ENCODE results near the gene NEK1. TPM values are rescaled to one million over a fixed set of nuclear protein-coding genes. Genes with fewer than 3 reads are reported as not detected.

Gene NEK1
- total and polyA plus RNA-seq, 2 of the 8 experiments (the other 6 are each of a cell fraction or from before 2014, with no cell fraction given), result 3.9 to 11.7 TPM

- no peaks in the 10 kb centered on the region; a peak in 1 of 8 replicates for H3K36me3 ChIP-seq (ENCODE audit: control insufficient read depth in 2 of 4, insufficient read depth in 4 of 4, low read length in 3 of 4)
- H2BK15ac ChIP-seq (ENCODE audit: low read length), result no peak overlapping the region
- no peak overlapping the region for H4K8ac ChIP-seq (ENCODE audit: extremely low read depth, insufficient read depth, low read length)
- H4K20me1 ChIP-seq (replicated peaks in 1 of 2; ENCODE audit: control insufficient read depth in 1 of 2, insufficient read depth in 2 of 2, low read length in 2 of 2), result no peaks in the 10 kb centered on the region
- H2AFZ ChIP-seq (ENCODE audit: low read length), result no peak overlapping the region
- no peaks in the 10 kb centered on the region for H3K79me2 ChIP-seq (ENCODE audit: control insufficient read depth in 1 of 2, insufficient read depth in 2 of 2, low read length in 2 of 2)
- no peak overlapping the region for H2AK5ac ChIP-seq (ENCODE audit: low read depth, low read length)
- no peaks in the 10 kb centered on the region for H3K23me2 ChIP-seq (ENCODE audit: low read depth, low read length)
- H3K9ac ChIP-seq (replicated peaks in 1 of 4; ENCODE audit: extremely low read depth in 1 of 4, low read depth in 3 of 4, low read length in 3 of 4), result no peak overlapping the region
- H2BK5ac ChIP-seq (ENCODE audit: low read depth, low read length), result no peak overlapping the region
- FAIRE-seq (no peak), DNase-seq (ENCODE audit: low read depth in 1 of 2, low spot score in 2 of 2) (no peak)
- H3K4ac ChIP-seq (replicated peaks; ENCODE audit: insufficient read length, low read depth, low read length), result no peak overlapping the region
- H3K56ac ChIP-seq (replicated peaks; ENCODE audit: insufficient read length, low read depth, low read length), result no peak overlapping the region
- H4K5ac ChIP-seq (ENCODE audit: insufficient read length, low read depth, low read length), result no peak overlapping the region
- no peak overlapping the region for H3K23ac ChIP-seq (ENCODE audit: insufficient read length)
- 0 out of 4 replicates have a peak, but pooled peaks cover 0 to 4% of the 10 kb centered on the region in 2 experiments for H3K9me3 ChIP-seq (ENCODE audit: insufficient read depth in 2 of 2, low read depth in 1 of 2, low read length in 1 of 2)
- H3K4me3 ChIP-seq (ENCODE audit: extremely low read depth in 1 of 4, insufficient read depth in 2 of 4, low read depth in 3 of 4, low read length in 4 of 4), result no peak overlapping the region
- CTCF ChIA-PET (ENCODE audit: partially characterized antibody), result interaction anchor here (0.6 kb wide), 2 partner anchors 29 to 129 kb away, joined by 3 read pairs; no protein-coding TSS in a partner anchor
- H3K18ac ChIP-seq (ENCODE audit: extremely low read depth, low read length), result no peak overlapping the region
- WGBS, 2 experiments (ENCODE audit: extremely low coverage in 1 of 2, insufficient coverage in 1 of 2, insufficient read length in 1 of 2, insufficient replicate concordance in 2 of 2, low coverage in 1 of 2, low lambda C conversion rate in 2 of 2, missing lambda C conversion rate in 1 of 2), result 85% methylated on average over 3 of the region's 3 CpGs; no CpG with 5 or more reads in 1 of the 2 experiments
- H4K91ac ChIP-seq (replicated peaks; ENCODE audit: insufficient read length, low read length), result no peak overlapping the region
- H2BK120ac ChIP-seq (replicated peaks; ENCODE audit: low read depth, low read length), result no peak overlapping the region
- no peaks in the 10 kb centered on the region for H3K27me3 ChIP-seq (replicated peaks in 1 of 4; ENCODE audit: control insufficient read depth in 3 of 4, extremely low read depth in 1 of 4, insufficient read depth in 3 of 4, low read length in 3 of 4)
- POLR2A ChIA-PET (ENCODE audit: partially characterized antibody), result no interaction called here
- no peak overlapping the region for H3K4me2 ChIP-seq (ENCODE audit: insufficient read depth in 1 of 2, low read depth in 2 of 2, low read length in 2 of 2)
- H3K79me1 ChIP-seq (ENCODE audit: low read depth, low read length), result no peaks in the 10 kb centered on the region
- no peaks in the 10 kb centered on the region for H3K4me1 ChIP-seq (replicated peaks in 1 of 4; ENCODE audit: control insufficient read depth in 3 of 4, insufficient read depth in 4 of 4, low read length in 3 of 4)
- no peak overlapping the region for H3K14ac ChIP-seq (ENCODE audit: insufficient read length)
- H2BK12ac ChIP-seq (ENCODE audit: low read depth, low read length), result no peak overlapping the region
- no peak overlapping the region for H2BK20ac ChIP-seq (ENCODE audit: low read length)
- H3K27ac ChIP-seq (ENCODE audit: low read depth, low read length), result peak overlapping the region; percentile 46; the same call in 1 of the 2 replicates
- TF ChIP-seq TAF1 (IDR thresholded peaks at IDR 0.05; ENCODE audit: low read depth, low read length) (no peak), RNF2 (IDR thresholded peaks at IDR 0.05; ENCODE audit: borderline replicate concordance, low read depth, low read length, missing control alignments, poor library complexity, severe bottlenecking) (no peak), E2F6 (IDR thresholded peaks at IDR 0.05) (no peak), RXRA (IDR thresholded peaks at IDR 0.05; ENCODE audit: insufficient read depth, low read depth, low read length) (no peak), CBX5 (IDR thresholded peaks at IDR 0.05; ENCODE audit: low read depth, low read length) (no peak), KDM5A (IDR thresholded peaks at IDR 0.05; ENCODE audit: low read length) (no peak), SP2 (IDR thresholded peaks at IDR 0.05; ENCODE audit: low read length) (no peak), BRCA1 (IDR thresholded peaks at IDR 0.05; ENCODE audit: low read depth, low read length) (no peak), MAFK (IDR thresholded peaks at IDR 0.05; ENCODE audit: low read depth, low read length) (no peak), GTF2F1 (IDR thresholded peaks at IDR 0.05; ENCODE audit: borderline replicate concordance, low read depth, low read length) (no peak), GABPA (IDR thresholded peaks at IDR 0.05; ENCODE audit: borderline replicate concordance, insufficient read depth, low read length) (no peak), POU5F1 (IDR thresholded peaks at IDR 0.05; ENCODE audit: low read depth, low read length) (no peak), CREB1 (IDR thresholded peaks at IDR 0.05) (no peak)
- TF ChIP-seq, protein P1, sequence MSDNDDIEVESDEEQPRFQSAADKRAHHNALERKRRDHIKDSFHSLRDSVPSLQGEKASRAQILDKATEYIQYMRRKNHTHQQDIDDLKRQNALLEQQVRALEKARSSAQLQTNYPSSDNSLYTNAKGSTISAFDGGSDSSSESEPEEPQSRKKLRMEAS (IDR thresholded peaks at IDR 0.05), result no peak
These were observed 171.9 kb downstream of the NEK1 start for GRCh38 chr4:169440446-169440845.
